B cell (primary cell): Measurements from ENCODE around the gene ADAMTS8. TPM values are rescaled to one million over a fixed set of nuclear protein-coding genes. Genes with fewer than 3 reads are reported as not detected.

Experiments
- ATAC-seq: fragments of 200-7000 bp; cut with Tn5 transposase; one replicate; pipeline ENCODE4 v1.10.0; 2021; ENCODE audit warnings: low read depth, mild to moderate bottlenecking, moderate number of reproducible peaks, moderate library complexity
- CTCF ChIA-PET: fragments of 350-600 bp; sonication (Branson Sonifier 250); formaldehyde crosslinking; loops from one replicate; lab custom pipeline; 2021; ENCODE audit warnings: antibody characterized with exemption, inconsistent platforms; lab: Charles Lee
- POLR2A ChIA-PET: fragments of 350-600 bp; sonication (Branson Sonifier 250); formaldehyde crosslinking; loops from one replicate; lab custom pipeline; 2021; ENCODE audit warnings: antibody characterized with exemption; lab: Charles Lee
- DNase-seq: peaks from one replicate; pipeline ENCODE4 v3.0.0; 2013
- H2AFZ ChIP-seq: 2 replicates; pipeline ENCODE4 v1.6.1; 2012; ENCODE audit warnings: mild to moderate bottlenecking, low read depth, low read length; ENCODE audit not compliant: insufficient read depth, poor library complexity, severe bottlenecking
- H3K27ac ChIP-seq, 2 donors: 1 replicate in 1 of 2; 2 replicates in 1 of 2; pipeline ENCODE4 v1.5.1; 2012 to 2013; ENCODE audit warnings: low read length in 2 of 2, mild to moderate bottlenecking in 2 of 2, moderate library complexity in 1 of 2
- H3K27me3 ChIP-seq, 4 experiments: fragments of 200-600 bp in 1 of 4; sonication (generic) in 1 of 4; replicated peaks in 1 of 4; 1 replicate in 2 of 4; 2 replicates in 2 of 4; pipeline versions ENCODE4 v1.6.1 to v1.7.0; 2013 to 2016; ENCODE audit warnings: low read length in 3 of 4, mild to moderate bottlenecking in 2 of 4, mixed read lengths in 1 of 4, moderate library complexity in 1 of 4; ENCODE audit not compliant: insufficient read depth in 4 of 4, control insufficient read depth in 3 of 4; ENCODE audit errors: control extremely low read depth in 1 of 4
- H3K36me3 ChIP-seq, 2 experiments: replicated peaks in 1 of 2; 1 replicate in 1 of 2; 2 replicates in 1 of 2; pipeline versions ENCODE4 v1.6.1 to v1.7.1; 2013; ENCODE audit warnings: low read length in 1 of 2; ENCODE audit not compliant: insufficient read depth in 2 of 2, control insufficient read depth in 1 of 2; ENCODE audit errors: control extremely low read depth in 1 of 2, extremely low read depth in 1 of 2
- H3K4me1 ChIP-seq, 2 donors: fragments of 200-600 bp in 1 of 2; sonication (generic) in 1 of 2; 1 replicate in 1 of 2; 2 replicates in 1 of 2; pipeline versions ENCODE4 v1.5.1 to v1.6.1; 2013 to 2017; ENCODE audit warnings: low read length in 2 of 2; ENCODE audit not compliant: control insufficient read depth in 2 of 2, insufficient read depth in 2 of 2
- H3K4me2 ChIP-seq: replicated peaks from 2 replicates; pipeline ENCODE3; 2012; ENCODE audit warnings: mild to moderate bottlenecking, low read depth, low read length; ENCODE audit not compliant: poor library complexity, severe bottlenecking
- H3K4me3 ChIP-seq, 5 experiments: fragments of 200-600 bp in 1 of 5; sonication (generic) in 1 of 5; 1 replicate in 3 of 5; 2 replicates in 2 of 5; pipeline versions ENCODE4 v1.5.1 to v1.7.0; 2011 to 2016; ENCODE audit warnings: low read length in 4 of 5, mild to moderate bottlenecking in 4 of 5, low read depth in 2 of 5, control low read depth in 1 of 5, moderate library complexity in 1 of 5; ENCODE audit not compliant: insufficient read depth in 1 of 5; ENCODE audit errors: control extremely low read depth in 1 of 5, extremely low read depth in 1 of 5
- H3K79me2 ChIP-seq: fragments of 200-600 bp; sonication (generic); one replicate; pipeline ENCODE4 v1.6.0; 2016; ENCODE audit warnings: low read length; ENCODE audit not compliant: control insufficient read depth, insufficient read depth
- H3K9ac ChIP-seq: fragments of 200-600 bp; sonication (generic); 2 replicates; pipeline ENCODE4 v1.6.1; 2017; ENCODE audit warnings: mild to moderate bottlenecking, low read length, moderate library complexity
- H3K9me3 ChIP-seq, 3 donors: one replicate each; pipeline versions ENCODE4 v1.6.1 to v1.7.1; 2013; ENCODE audit warnings: low read length in 2 of 3; ENCODE audit not compliant: control insufficient read depth in 2 of 3, insufficient read depth in 1 of 3; ENCODE audit errors: control extremely low read depth in 1 of 3
- H4K20me1 ChIP-seq: 2 replicates; pipeline ENCODE4 v1.6.0; 2012; ENCODE audit warnings: mild to moderate bottlenecking, low read length; ENCODE audit not compliant: insufficient read depth, control insufficient read depth, poor library complexity, severe bottlenecking
- H3K27ac Mint-ChIP-seq: one replicate; pipeline ENCODE4 v1.8.0; 2021; ENCODE audit warnings: mixed read lengths
- H3K27me3 Mint-ChIP-seq: one replicate; pipeline ENCODE4 v1.8.0; 2021; ENCODE audit warnings: mixed read lengths
- H3K4me1 Mint-ChIP-seq: one replicate; pipeline ENCODE4 v1.8.0; 2021; ENCODE audit warnings: mixed read lengths
- H3K4me3 Mint-ChIP-seq: one replicate; pipeline ENCODE4 v1.8.0; 2021; ENCODE audit warnings: mixed read lengths
- H3K9me3 Mint-ChIP-seq: one replicate; pipeline ENCODE4 v1.8.0; 2022; ENCODE audit warnings: mixed read lengths; ENCODE audit not compliant: insufficient read depth
- EZH2 ChIP-seq: IDR thresholded peaks from 2 replicates; pipeline ENCODE4 v1.6.1; 2012; ENCODE audit warnings: borderline replicate concordance, low read depth, mild to moderate bottlenecking, moderate library complexity, low read length; ENCODE audit not compliant: insufficient read depth, poor library complexity, severe bottlenecking
- WGBS: methylation state at CpG from one replicate; pipeline ENCODE4 v1.1.5; 2013; ENCODE audit warnings: missing lambda C conversion rate; ENCODE audit not compliant: insufficient coverage; 5-methylcytosine and 5-hydroxymethylcytosine counted together
- intact Hi-C: fragments of 100-400 bp; cut with micrococcal nuclease; formaldehyde crosslinking; loops from one replicate; pipeline ENCODE4 v1.10.0; 2022
- polyA plus RNA-seq: library from polyadenylated mRNA; depleted of rRNA; stranded (reverse); fragments of >200 nt; gene quantifications from 2 replicates; pipeline ENCODE4 v1.2.3, GENCODE V29; 2012
- total RNA-seq, 2 donors: library from RNA; stranded (reverse); fragments of 120-200 nt in 1 of 2; gene quantifications; 1 replicate in 1 of 2; 2 replicates in 1 of 2; pipeline versions ENCODE4 v1.2.3 to v1.2.4, GENCODE V29; 2013 to 2022
- TF ChIP-seq, protein P1 (sequence below): fragments of 200-600 bp; IDR thresholded peaks from one replicate; pipeline ENCODE4 v1.8.0; 2022; ENCODE audit warnings: antibody characterized with exemption, mild to moderate bottlenecking

ADAMTS8 gene
- total and polyA plus RNA-seq, 2 donors (not counting 1 experiment from before 2014, with no cell fraction given) = not detected

GRCh38 chr11:130437848-130438247 is 9.4 kb upstream of the ADAMTS8 start:
- H3K9ac ChIP-seq = no peak overlapping the region
- ATAC-seq (no peak), DNase-seq (no peak)
- no peak overlapping the region for H3K4me3 ChIP-seq
- H4K20me1 ChIP-seq = no peaks in the 10 kb centered on the region
- H3K79me2 ChIP-seq = no peaks in the 10 kb centered on the region
- H3K4me1 ChIP-seq = peaks cover 4% of the 10 kb centered on the region in 2 donors
- no peaks in the 10 kb centered on the region for H3K27me3 ChIP-seq
- no peak overlapping the region for H3K4me3 Mint-ChIP-seq
- WGBS = 61% methylated on average over 6 of the region's 7 CpGs
- H3K4me1 Mint-ChIP-seq = peaks cover 2% of the 10 kb centered on the region
- H3K27me3 Mint-ChIP-seq = peaks cover 45% of the 10 kb centered on the region
- ChIA-PET CTCF (interaction anchor here (1.7 to 4.3 kb wide), 3 partner anchors 225 to 457 kb away, joined by 5 to 95 read pairs (median 11); no protein-coding TSS in a partner anchor), POLR2A (no interaction called here)
- H3K27ac Mint-ChIP-seq = no peak overlapping the region
- no peaks in the 10 kb centered on the region for H3K9me3 ChIP-seq
- intact Hi-C loops = no loop called here
- no peak overlapping the region for H2AFZ ChIP-seq
- no peak overlapping the region for H3K4me2 ChIP-seq
- no peaks in the 10 kb centered on the region for H3K36me3 ChIP-seq
- no peak for TF ChIP-seq EZH2
- TF ChIP-seq, protein P1, sequence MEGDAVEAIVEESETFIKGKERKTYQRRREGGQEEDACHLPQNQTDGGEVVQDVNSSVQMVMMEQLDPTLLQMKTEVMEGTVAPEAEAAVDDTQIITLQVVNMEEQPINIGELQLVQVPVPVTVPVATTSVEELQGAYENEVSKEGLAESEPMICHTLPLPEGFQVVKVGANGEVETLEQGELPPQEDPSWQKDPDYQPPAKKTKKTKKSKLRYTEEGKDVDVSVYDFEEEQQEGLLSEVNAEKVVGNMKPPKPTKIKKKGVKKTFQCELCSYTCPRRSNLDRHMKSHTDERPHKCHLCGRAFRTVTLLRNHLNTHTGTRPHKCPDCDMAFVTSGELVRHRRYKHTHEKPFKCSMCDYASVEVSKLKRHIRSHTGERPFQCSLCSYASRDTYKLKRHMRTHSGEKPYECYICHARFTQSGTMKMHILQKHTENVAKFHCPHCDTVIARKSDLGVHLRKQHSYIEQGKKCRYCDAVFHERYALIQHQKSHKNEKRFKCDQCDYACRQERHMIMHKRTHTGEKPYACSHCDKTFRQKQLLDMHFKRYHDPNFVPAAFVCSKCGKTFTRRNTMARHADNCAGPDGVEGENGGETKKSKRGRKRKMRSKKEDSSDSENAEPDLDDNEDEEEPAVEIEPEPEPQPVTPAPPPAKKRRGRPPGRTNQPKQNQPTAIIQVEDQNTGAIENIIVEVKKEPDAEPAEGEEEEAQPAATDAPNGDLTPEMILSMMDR = no peak
- H3K9me3 Mint-ChIP-seq = no peaks in the 10 kb centered on the region
- H3K27ac ChIP-seq = no peak overlapping the region

DNA sequence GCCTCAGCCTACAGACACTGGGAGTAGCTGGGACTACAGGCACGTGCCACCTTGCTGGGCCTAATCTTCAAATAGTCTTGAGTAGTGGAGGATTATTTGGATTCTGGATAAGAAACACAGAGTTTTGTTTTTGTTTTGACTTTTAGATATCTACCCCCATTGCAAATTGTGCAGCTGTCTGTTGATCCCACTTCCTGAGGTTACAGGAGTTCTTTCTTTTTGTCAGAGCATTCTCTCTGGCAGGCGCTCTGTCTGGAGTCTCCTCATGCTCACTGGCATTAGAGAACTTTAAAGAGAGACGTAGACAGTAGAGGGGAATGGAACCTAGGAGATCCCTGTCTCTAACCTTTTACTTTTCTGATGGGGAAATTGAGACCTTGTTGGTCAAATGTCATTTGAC is 7.8 kb upstream of the ADAMTS8 start:
- TF ChIP-seq EZH2 = no peak
- TF ChIP-seq, protein P1 = no peak
- Histone ChIP-seq H3K9ac (no peak overlapping the region), H3K4me3 (no peak overlapping the region), H2AFZ (no peak overlapping the region), H3K36me3 (no peaks in the 10 kb centered on the region), H3K27ac (no peak overlapping the region), H3K79me2 (no peaks in the 10 kb centered on the region), H3K4me2 (no peak overlapping the region), H3K9me3 (no peaks in the 10 kb centered on the region), H4K20me1 (no peaks in the 10 kb centered on the region), H3K27me3 (no peaks in the 10 kb centered on the region), H3K4me1 (peaks cover 4% of the 10 kb centered on the region in 2 donors)
- Mint-ChIP-seq H3K27me3 (peaks cover 36% of the 10 kb centered on the region), H3K27ac (no peak overlapping the region), H3K4me3 (no peak overlapping the region), H3K9me3 (no peaks in the 10 kb centered on the region), H3K4me1 (peaks cover 3% of the 10 kb centered on the region)
- intact Hi-C loops = no loop called here
- ATAC-seq (no peak), DNase-seq (no peak)
- POLR2A ChIA-PET = no interaction called here
- WGBS = 67% methylated on average over 3 of the region's 3 CpGs
- CTCF ChIA-PET = interaction anchor here (1.5 to 5.8 kb wide), 4 partner anchors 15 to 458 kb away, joined by 4 to 95 read pairs (median 28); no protein-coding TSS in a partner anchor
